Neuron (in vitro differentiated cells): ENCODE data around the gene IL1R2.

Experiments
- H2AFZ ChIP-seq: one replicate; pipeline ENCODE4 v1.6.1; 2013; ENCODE audit warnings: low read depth, mild to moderate bottlenecking, inconsistent platforms, low read length, moderate library complexity
- H3K27me3 ChIP-seq: one replicate; pipeline ENCODE4 v1.6.1; 2013; ENCODE audit warnings: low read length; ENCODE audit not compliant: insufficient read depth
- H3K36me3 ChIP-seq: one replicate; pipeline ENCODE4 v1.6.1; 2013; ENCODE audit warnings: low read length; ENCODE audit not compliant: insufficient read depth
- H3K4me1 ChIP-seq: one replicate; pipeline ENCODE4 v1.6.1; 2013; ENCODE audit warnings: low read length; ENCODE audit not compliant: insufficient read depth
- H3K4me3 ChIP-seq: 2 replicates; pipeline ENCODE4 v1.5.1; 2013; ENCODE audit warnings: mild to moderate bottlenecking, low read length, moderate library complexity
- H3K9me3 ChIP-seq: one replicate; pipeline ENCODE4 v1.6.1; 2013; ENCODE audit warnings: low read length

IL1R2 gene

DNA sequence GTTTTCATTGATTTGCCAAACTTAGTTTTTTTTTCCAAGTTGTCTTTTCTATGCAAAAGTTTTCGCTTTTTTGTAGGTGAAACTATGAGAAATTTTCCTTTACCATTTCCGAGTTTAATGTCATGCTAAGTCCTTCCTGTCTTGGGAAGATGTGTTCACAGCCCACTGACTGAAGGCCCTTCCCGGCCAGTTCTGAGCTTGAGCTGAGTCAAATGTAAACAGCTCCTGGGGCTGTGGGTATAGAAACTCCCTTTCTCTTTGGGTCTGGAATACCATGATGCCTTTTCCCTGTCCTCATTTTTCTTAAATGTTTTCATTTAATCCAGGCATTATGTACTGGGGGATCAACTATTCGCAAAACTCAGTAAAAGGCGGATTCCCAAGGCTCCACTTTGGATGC lies 81.0 kb downstream of the IL1R2 start:
- H3K9me3 ChIP-seq: no peaks in the 10 kb centered on the region
- H3K4me3 ChIP-seq: no peak overlapping the region
- no peaks in the 10 kb centered on the region for H3K4me1 ChIP-seq
- H3K27me3 ChIP-seq: no peaks in the 10 kb centered on the region
- no peak overlapping the region for H2AFZ ChIP-seq
- no peaks in the 10 kb centered on the region for H3K36me3 ChIP-seq

DNA sequence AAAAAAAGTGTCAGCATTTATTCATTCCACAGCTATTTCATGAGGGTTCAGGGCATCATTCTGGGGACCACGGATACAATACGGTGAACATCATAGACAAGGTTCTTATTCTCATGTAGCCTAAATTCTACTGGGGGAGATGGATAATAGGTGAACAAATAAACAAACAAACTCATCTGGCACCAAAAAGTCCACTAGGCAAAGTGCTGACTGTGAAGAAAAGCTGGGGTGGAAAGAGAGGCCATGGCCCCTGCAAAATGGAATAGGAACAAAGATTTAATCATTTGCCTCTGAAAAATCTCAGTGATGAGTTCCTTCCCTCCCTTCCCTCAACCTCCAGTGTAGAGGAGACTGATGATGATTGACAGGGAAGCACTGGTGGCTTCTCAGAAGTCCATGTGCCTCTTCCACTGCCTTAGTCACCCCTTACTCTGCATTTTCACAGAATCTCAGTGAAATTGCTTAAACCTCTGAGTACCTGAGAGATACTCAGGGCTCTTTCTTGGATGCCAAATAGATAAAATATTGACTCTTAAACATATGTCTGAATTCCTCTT lies 81.5 kb downstream of the IL1R2 start:
- no peak overlapping the region for H2AFZ ChIP-seq

DNA sequence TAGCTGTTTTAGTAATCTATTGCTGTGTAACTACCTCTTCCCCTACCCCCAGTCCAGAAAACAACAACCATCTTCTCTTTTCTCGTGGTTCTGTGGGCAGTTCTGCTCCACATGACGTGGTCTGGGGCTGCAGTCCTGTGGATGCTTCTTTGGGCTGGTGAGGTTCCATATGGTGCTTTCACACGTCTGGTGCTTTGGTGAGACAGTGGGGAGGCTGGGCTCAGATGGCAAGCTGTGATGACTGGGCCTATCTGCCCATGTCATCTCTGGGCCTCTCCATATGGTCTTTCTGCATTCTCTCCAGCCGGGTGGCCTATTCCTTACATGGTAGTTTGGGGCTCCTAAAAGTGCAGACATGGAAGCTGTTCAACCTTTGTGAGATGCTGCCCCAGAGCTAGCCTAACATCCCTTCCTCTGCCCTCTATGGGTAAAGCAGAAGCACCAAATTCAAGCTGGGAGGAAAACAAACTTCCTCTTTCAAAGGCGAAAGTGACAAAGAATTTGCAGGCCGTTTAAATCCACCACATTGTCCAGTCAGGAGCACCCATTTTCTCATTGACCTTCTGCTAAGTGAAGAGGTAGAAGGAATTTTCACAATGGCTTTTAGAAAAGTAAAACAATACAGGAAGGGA lies 82.5 kb downstream of the IL1R2 start:
- no peaks in the 10 kb centered on the region for H3K4me1 ChIP-seq
- no peak overlapping the region for H3K4me3 ChIP-seq
- H3K27me3 ChIP-seq: no peaks in the 10 kb centered on the region
- H3K9me3 ChIP-seq: no peaks in the 10 kb centered on the region
- H2AFZ ChIP-seq: no peak overlapping the region
- no peaks in the 10 kb centered on the region for H3K36me3 ChIP-seq

More for the DNA sequence above, 81.5 kb downstream of the IL1R2 start:
- Histone ChIP-seq H3K4me1 (no peaks in the 10 kb centered on the region), H3K36me3 (no peaks in the 10 kb centered on the region), H3K27me3 (no peaks in the 10 kb centered on the region), H3K9me3 (no peaks in the 10 kb centered on the region), H3K4me3 (no peak overlapping the region)

DNA sequence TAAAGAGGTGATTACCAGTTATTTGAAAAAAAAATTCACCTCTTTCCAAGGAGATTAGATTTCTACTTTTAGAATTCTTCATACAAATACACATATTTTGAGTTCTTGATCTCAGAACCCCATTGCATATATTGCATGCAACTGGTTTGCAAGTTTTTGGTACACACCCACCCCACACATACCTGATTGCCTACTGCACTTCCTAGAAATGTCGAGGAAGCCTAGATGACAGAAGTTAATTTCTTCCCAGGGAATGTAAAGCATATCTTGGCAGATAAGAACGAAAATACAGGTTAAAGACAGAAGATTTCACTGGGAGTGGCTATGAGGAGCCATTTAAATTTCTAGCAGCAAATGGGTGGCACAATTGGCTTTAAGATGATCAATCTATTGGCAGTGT lies 83.7 kb downstream of the IL1R2 start:
- Histone ChIP-seq H3K27me3 (no peaks in the 10 kb centered on the region), H3K4me3 (no peak overlapping the region), H3K9me3 (no peaks in the 10 kb centered on the region), H3K36me3 (no peaks in the 10 kb centered on the region), H3K4me1 (no peaks in the 10 kb centered on the region), H2AFZ (no peak overlapping the region)

DNA sequence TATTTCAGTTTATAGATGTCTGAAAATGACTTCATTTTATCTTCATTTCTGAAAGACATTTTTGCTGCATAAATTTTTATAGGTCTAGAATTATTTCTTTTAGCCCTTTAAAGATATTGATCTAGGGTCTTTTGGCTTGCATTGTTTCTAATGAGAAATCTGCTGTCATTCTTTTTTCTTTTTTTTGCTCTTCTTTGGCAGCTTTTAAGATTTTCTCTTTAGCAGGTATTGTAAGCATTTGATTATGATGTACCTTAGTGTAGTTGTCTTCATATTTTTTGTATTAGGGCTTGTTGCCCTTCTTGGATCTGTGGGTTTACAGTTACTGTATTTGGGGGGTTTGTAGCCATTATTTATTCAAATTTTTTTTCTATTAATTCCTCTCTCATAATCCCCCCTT lies 84.8 kb downstream of the IL1R2 start:
- no peaks in the 10 kb centered on the region for H3K4me1 ChIP-seq
- H2AFZ ChIP-seq: no peak overlapping the region

More for the DNA sequence above, 84.8 kb downstream of the IL1R2 start:
- Histone ChIP-seq H3K27me3 (no peaks in the 10 kb centered on the region), H3K4me3 (no peak overlapping the region), H3K9me3 (no peaks in the 10 kb centered on the region), H3K36me3 (no peaks in the 10 kb centered on the region)
